Measurements from ENCODE around the gene COX7A2L. TPM values are rescaled to one million over a fixed set of nuclear protein-coding genes. Genes with fewer than 3 reads are reported as not detected.

COX7A2L gene
- total and polyA plus RNA-seq, 4 donors, result 55.0 to 102 (median 77.0) TPM

DNA sequence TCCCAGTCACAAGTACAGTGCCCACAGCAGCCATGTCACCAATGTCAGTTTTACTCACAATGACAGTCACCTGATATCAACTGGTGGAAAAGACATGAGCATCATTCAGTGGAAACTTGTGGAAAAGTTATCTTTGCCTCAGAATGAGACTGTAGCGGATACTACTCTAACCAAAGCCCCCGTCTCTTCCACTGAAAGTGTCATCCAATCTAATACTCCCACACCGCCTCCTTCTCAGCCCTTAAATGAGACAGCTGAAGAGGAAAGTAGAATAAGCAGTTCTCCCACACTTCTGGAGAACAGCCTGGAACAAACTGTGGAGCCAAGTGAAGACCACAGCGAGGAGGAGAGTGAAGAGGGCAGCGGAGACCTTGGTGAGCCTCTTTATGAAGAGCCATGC is 31.3 kb downstream of the COX7A2L start:
- Histone ChIP-seq H3K9me3 (ENCODE audit: control insufficient read depth in 4 of 4, low read length in 3 of 4) (no peaks in the 10 kb centered on the region), H3K9ac (ENCODE audit: low read depth in 1 of 2, low read length in 2 of 2) (no peak overlapping the region), H3K27ac (ENCODE audit: low read depth in 1 of 2, low read length in 2 of 2) (no peak overlapping the region), H3K27me3 (ENCODE audit: control insufficient read depth in 4 of 4, insufficient read depth in 4 of 4, low read length in 3 of 4) (no peaks in the 10 kb centered on the region), H3K36me3 (ENCODE audit: control insufficient read depth in 4 of 4, insufficient read depth in 3 of 4, low read depth in 1 of 4, low read length in 3 of 4) (peaks cover 6 to 61% (median 41%) of the 10 kb centered on the region in 4 donors), H3K4me3 (ENCODE audit: low read depth in 1 of 3, low read length in 3 of 3) (no peak overlapping the region), H3K4me1 (ENCODE audit: control insufficient read depth in 4 of 4, insufficient read depth in 4 of 4, low read length in 3 of 4) (peaks cover 1 to 13% (median 8%) of the 10 kb centered on the region in 4 donors)
- DNase-seq (ENCODE audit: low spot score), result no peak
- TF ChIP-seq JUND (IDR thresholded peaks at IDR 0.05) (no peak), FOXA1 (IDR thresholded peaks at IDR 0.05) (no peak), TAF1 (conservative IDR thresholded peaks at IDR 0.05) (no peak)
- WGBS, result 98% methylated on average over 5 of the region's 5 CpGs

DNA sequence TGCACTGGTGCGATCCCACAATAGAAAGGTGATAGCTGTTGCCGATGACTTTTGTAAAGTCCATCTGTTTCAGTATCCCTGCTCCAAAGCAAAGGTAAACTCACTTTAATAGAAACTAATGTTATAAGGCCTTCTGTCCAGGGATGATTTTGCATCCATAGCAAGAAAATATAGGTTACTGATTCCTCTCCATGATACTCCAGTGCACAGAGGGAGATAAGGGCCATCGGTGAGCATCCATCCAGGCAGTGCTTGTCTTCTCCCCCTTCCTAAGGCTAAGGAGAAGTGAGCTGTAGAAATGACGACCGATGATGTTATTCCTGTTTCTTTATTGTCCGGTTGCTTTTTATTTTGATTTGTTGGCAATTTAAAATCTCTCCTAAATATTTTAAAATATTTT is 32.1 kb downstream of the COX7A2L start:
- Histone ChIP-seq H3K27me3 (ENCODE audit: control insufficient read depth in 4 of 4, insufficient read depth in 4 of 4, low read length in 3 of 4) (no peaks in the 10 kb centered on the region), H3K9ac (ENCODE audit: low read depth in 1 of 2, low read length in 2 of 2) (no peak overlapping the region), H3K36me3 (ENCODE audit: control insufficient read depth in 4 of 4, insufficient read depth in 3 of 4, low read depth in 1 of 4, low read length in 3 of 4) (peaks cover 3 to 60% (median 39%) of the 10 kb centered on the region in 4 donors), H3K4me3 (ENCODE audit: low read depth in 1 of 3, low read length in 3 of 3) (no peak overlapping the region), H3K9me3 (ENCODE audit: control insufficient read depth in 4 of 4, low read length in 3 of 4) (no peaks in the 10 kb centered on the region), H3K27ac (ENCODE audit: low read depth in 1 of 2, low read length in 2 of 2) (no peak overlapping the region), H3K4me1 (ENCODE audit: control insufficient read depth in 4 of 4, insufficient read depth in 4 of 4, low read length in 3 of 4) (peaks cover 1 to 13% (median 8%) of the 10 kb centered on the region in 4 donors)
- TF ChIP-seq RAD21 (IDR thresholded peaks at IDR 0.05) (no peak), ATF3 (IDR thresholded peaks at IDR 0.05) (no peak), RXRA (IDR thresholded peaks at IDR 0.05) (no peak), GABPA (IDR thresholded peaks at IDR 0.05 in 1 of 2, conservative IDR thresholded peaks at IDR 0.05 in 1 of 2) (no peak), HNF4A (conservative IDR thresholded peaks at IDR 0.05) (no peak), FOXA1 (IDR thresholded peaks at IDR 0.05) (no peak), YY1 (IDR thresholded peaks at IDR 0.05) (no peak), FOXA2 (IDR thresholded peaks at IDR 0.05) (no peak)
- TF ChIP-seq, protein P1, sequence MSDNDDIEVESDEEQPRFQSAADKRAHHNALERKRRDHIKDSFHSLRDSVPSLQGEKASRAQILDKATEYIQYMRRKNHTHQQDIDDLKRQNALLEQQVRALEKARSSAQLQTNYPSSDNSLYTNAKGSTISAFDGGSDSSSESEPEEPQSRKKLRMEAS (IDR thresholded peaks at IDR 0.05), result no peak
- TF ChIP-seq, protein P2, sequence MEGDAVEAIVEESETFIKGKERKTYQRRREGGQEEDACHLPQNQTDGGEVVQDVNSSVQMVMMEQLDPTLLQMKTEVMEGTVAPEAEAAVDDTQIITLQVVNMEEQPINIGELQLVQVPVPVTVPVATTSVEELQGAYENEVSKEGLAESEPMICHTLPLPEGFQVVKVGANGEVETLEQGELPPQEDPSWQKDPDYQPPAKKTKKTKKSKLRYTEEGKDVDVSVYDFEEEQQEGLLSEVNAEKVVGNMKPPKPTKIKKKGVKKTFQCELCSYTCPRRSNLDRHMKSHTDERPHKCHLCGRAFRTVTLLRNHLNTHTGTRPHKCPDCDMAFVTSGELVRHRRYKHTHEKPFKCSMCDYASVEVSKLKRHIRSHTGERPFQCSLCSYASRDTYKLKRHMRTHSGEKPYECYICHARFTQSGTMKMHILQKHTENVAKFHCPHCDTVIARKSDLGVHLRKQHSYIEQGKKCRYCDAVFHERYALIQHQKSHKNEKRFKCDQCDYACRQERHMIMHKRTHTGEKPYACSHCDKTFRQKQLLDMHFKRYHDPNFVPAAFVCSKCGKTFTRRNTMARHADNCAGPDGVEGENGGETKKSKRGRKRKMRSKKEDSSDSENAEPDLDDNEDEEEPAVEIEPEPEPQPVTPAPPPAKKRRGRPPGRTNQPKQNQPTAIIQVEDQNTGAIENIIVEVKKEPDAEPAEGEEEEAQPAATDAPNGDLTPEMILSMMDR (IDR thresholded peaks at IDR 0.05; ENCODE audit: low read depth, low read length, missing input control), result no peak
- TF ChIP-seq, protein P3, sequence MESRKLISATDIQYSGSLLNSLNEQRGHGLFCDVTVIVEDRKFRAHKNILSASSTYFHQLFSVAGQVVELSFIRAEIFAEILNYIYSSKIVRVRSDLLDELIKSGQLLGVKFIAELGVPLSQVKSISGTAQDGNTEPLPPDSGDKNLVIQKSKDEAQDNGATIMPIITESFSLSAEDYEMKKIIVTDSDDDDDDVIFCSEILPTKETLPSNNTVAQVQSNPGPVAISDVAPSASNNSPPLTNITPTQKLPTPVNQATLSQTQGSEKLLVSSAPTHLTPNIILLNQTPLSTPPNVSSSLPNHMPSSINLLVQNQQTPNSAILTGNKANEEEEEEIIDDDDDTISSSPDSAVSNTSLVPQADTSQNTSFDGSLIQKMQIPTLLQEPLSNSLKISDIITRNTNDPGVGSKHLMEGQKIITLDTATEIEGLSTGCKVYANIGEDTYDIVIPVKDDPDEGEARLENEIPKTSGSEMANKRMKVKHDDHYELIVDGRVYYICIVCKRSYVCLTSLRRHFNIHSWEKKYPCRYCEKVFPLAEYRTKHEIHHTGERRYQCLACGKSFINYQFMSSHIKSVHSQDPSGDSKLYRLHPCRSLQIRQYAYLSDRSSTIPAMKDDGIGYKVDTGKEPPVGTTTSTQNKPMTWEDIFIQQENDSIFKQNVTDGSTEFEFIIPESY (IDR thresholded peaks at IDR 0.05), result no peak
- DNase-seq (ENCODE audit: low spot score), result no peak
- WGBS, result 95% methylated on average over 6 of the region's 6 CpGs

- Histone ChIP-seq H3K27me3 (ENCODE audit: control insufficient read depth in 4 of 4, insufficient read depth in 4 of 4, low read length in 3 of 4) (no peaks in the 10 kb centered on the region), H3K4me3 (ENCODE audit: low read depth in 1 of 3, low read length in 3 of 3) (no peak overlapping the region), H3K9ac (ENCODE audit: low read depth in 1 of 2, low read length in 2 of 2) (no peak overlapping the region), H3K36me3 (ENCODE audit: control insufficient read depth in 4 of 4, insufficient read depth in 3 of 4, low read depth in 1 of 4, low read length in 3 of 4) (peaks cover 3 to 53% (median 38%) of the 10 kb centered on the region in 4 donors), H3K27ac (ENCODE audit: low read depth in 1 of 2, low read length in 2 of 2) (no peak overlapping the region), H3K9me3 (ENCODE audit: control insufficient read depth in 4 of 4, low read length in 3 of 4) (no peaks in the 10 kb centered on the region), H3K4me1 (ENCODE audit: control insufficient read depth in 4 of 4, insufficient read depth in 4 of 4, low read length in 3 of 4) (peaks cover 1 to 13% (median 8%) of the 10 kb centered on the region in 4 donors)
- 90% methylated on average over 3 of the region's 3 CpGs for WGBS
- TF ChIP-seq RAD21 (IDR thresholded peaks at IDR 0.05) (peak; percentile 68 to 76), FOXA1 (IDR thresholded peaks at IDR 0.05) (no peak)
- TF ChIP-seq, protein P2 (IDR thresholded peaks at IDR 0.05; ENCODE audit: low read depth, low read length, missing input control), result peak; percentile 33
- no peak for DNase-seq (ENCODE audit: low spot score)
Observed at GRCh38 chr2:42328148-42328833, 32.7 kb downstream of the COX7A2L start.
